Right lobe of liver (tissue), 4 donors: ENCODE measurements around the gene PTPRM.

ENCODE experiments used
- CTCF ChIP-seq, 4 donors: fragments of 200-600 bp in 3 of 4; fragments of 450-650 bp in 1 of 4; IDR thresholded peaks; one replicate each; pipeline versions ENCODE4 v1.5.1 to v1.8.0; 2016 to 2022; ENCODE audit warnings: antibody characterized with exemption in 4 of 4, mild to moderate bottlenecking in 2 of 4
- POLR2A ChIP-seq: fragments of 450-650 bp; IDR thresholded peaks from one replicate; pipeline ENCODE4 v1.6.1; 2017; ENCODE audit warnings: antibody characterized with exemption, mild to moderate bottlenecking
- donor health status: DM: no; HTN: no; CAD: no.
- donor health status: DM: no; HTN: no; CAD: no.
- donor health status: DM: no; HTN: yes; CAD: no.

- no peak for TF ChIP-seq POLR2A
- no peak for TF ChIP-seq CTCF (IDR thresholded peaks at IDR 0.05)
Observed at GRCh38 chr18:8290435-8290834, 723.3 kb downstream of the PTPRM start.
